OCI-LY7 (cell line): Measurements from ENCODE around the gene OR6A2. TPM values are rescaled to one million over a fixed set of nuclear protein-coding genes. Genes with fewer than 3 reads are reported as not detected.

Experiments
- BruUV-seq: library from RNA; stranded (reverse); fragments of 400-500 nt; replicated peaks from 2 replicates; lab custom pipeline; 2021; lab: Mats Ljungman, UMichigan
- CTCF ChIA-PET: fragments of 300-600 bp; sonication (Branson Sonifier 250); formaldehyde crosslinking; loops from one replicate; lab custom pipeline; 2022; ENCODE audit warnings: antibody characterized with exemption; ENCODE audit not compliant: unreplicated experiment; lab: Charles Lee
- POLR2A ChIA-PET: fragments of 300-600 bp; sonication (Branson Sonifier 250); formaldehyde crosslinking; loops from one replicate; lab custom pipeline; 2022; ENCODE audit warnings: antibody characterized with exemption; lab: Charles Lee
- DNase-seq: peaks from one replicate; pipeline ENCODE4 v3.0.0-alpha.2; 2015; ENCODE audit warnings: low spot score
- H2AFZ ChIP-seq: fragments of 200-600 bp; sonication (generic), shearing (Covaris generic); 2 replicates; pipeline ENCODE4 v1.6.1; 2014; ENCODE audit warnings: mild to moderate bottlenecking, antibody characterized with exemption, low read length, moderate library complexity
- H3K27ac ChIP-seq: fragments of 200-600 bp; sonication (generic); 2 replicates; pipeline ENCODE4 v1.5.1; 2014; ENCODE audit warnings: mixed run types, low read depth, mild to moderate bottlenecking, moderate library complexity, low read length, inconsistent platforms; ENCODE audit not compliant: poor library complexity, severe bottlenecking
- H3K36me3 ChIP-seq: fragments of 200-600 bp; sonication (generic); 2 replicates; pipeline ENCODE4 v1.6.1; 2014; ENCODE audit warnings: mild to moderate bottlenecking, antibody characterized with exemption, low read length, moderate library complexity, mixed read lengths; ENCODE audit not compliant: insufficient read depth
- H3K4me1 ChIP-seq: fragments of 200-600 bp; sonication (generic); 2 replicates; pipeline ENCODE4 v1.5.1; 2014; ENCODE audit warnings: mild to moderate bottlenecking, low read length; ENCODE audit not compliant: insufficient read depth, poor library complexity, severe bottlenecking
- H3K4me2 ChIP-seq: fragments of 200-600 bp; sonication (generic); 2 replicates; pipeline ENCODE4 v1.6.1; 2014; ENCODE audit warnings: mild to moderate bottlenecking, low read length
- H3K4me3 ChIP-seq: fragments of 200-600 bp; sonication (generic); 2 replicates; pipeline ENCODE4 v1.5.1; 2014; ENCODE audit warnings: mild to moderate bottlenecking, low read depth, low read length; ENCODE audit not compliant: poor library complexity, severe bottlenecking
- H3K79me2 ChIP-seq: fragments of 200-600 bp; sonication (generic); 2 replicates; pipeline ENCODE4 v1.6.1; 2016; ENCODE audit warnings: low read depth, mild to moderate bottlenecking, low read length, moderate library complexity, mixed read lengths; ENCODE audit not compliant: insufficient read depth
- H3K9me2 ChIP-seq: fragments of 200-600 bp; sonication (generic); 2 replicates; pipeline ENCODE4 v1.6.1; 2016; ENCODE audit warnings: mild to moderate bottlenecking, low read length, mixed read lengths; ENCODE audit not compliant: insufficient read depth
- H3K9me3 ChIP-seq: fragments of 200-600 bp; sonication (generic); 2 replicates; pipeline ENCODE4 v1.6.1; 2014; ENCODE audit warnings: mild to moderate bottlenecking, mixed run types, low read length, mixed read lengths
- H4K20me1 ChIP-seq: fragments of 200-600 bp; sonication (generic); 2 replicates; pipeline ENCODE4 v1.6.1; 2014; ENCODE audit warnings: mild to moderate bottlenecking, antibody characterized with exemption, low read length, moderate library complexity, mixed read lengths; ENCODE audit not compliant: insufficient read depth
- EZH2phosphoT487 ChIP-seq: fragments of 200-600 bp; sonication (generic); IDR thresholded peaks from 2 replicates; pipeline ENCODE4 v1.6.1; 2018; ENCODE audit warnings: low read depth, borderline replicate concordance, mild to moderate bottlenecking, mixed run types, antibody characterized with exemption, low read length, moderate library complexity, mixed read lengths
- intact Hi-C: fragments of 100-400 bp; cut with micrococcal nuclease; formaldehyde crosslinking; loops from one replicate; pipeline ENCODE4 v1.10.0; 2022; ENCODE audit not compliant: unreplicated experiment
- total RNA-seq, 2 experiments: library from RNA; depleted of rRNA in 1 of 2; stranded (reverse); fragments of >200 nt in 1 of 2; shearing (Covaris generic) in 1 of 2; gene quantifications; 2 replicates each; pipeline ENCODE4 v1.2.3, GENCODE V29; 2014 to 2022
- TF ChIP-seq, protein P1 (sequence below): fragments of 200-600 bp; sonication (generic); conservative IDR thresholded peaks from 2 replicates; pipeline ENCODE4 v1.5.1; 2014; ENCODE audit warnings: mild to moderate bottlenecking, antibody characterized with exemption, low read length, moderate library complexity, mixed read lengths

Gene OR6A2
- total RNA-seq, 2 experiments from 2014 or later = 2.2 TPM

DNA sequence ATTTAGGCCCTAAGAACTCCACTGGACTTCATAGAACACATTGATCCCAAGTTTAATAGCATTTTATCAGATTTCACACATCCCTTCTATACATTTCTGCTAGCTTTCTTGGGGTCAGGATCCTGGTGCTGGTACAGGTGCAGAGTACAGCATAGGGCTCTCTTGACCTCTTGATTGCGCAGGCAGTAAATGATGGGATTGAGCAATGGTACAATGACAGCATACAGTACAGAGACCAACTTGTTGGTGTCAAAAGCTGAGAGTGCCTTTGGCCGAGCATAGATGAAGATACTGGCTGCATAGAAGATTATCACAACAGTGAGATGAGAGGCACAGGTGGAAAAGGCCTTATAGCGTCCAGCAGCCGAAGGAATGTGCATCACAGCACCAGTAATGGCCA, 4.8 kb downstream of the OR6A2 start:
- Histone ChIP-seq H4K20me1 (no peaks in the 10 kb centered on the region), H2AFZ (no peak overlapping the region), H3K36me3 (no peaks in the 10 kb centered on the region), H3K4me2 (no peak overlapping the region), H3K9me2 (no peaks in the 10 kb centered on the region), H3K27ac (no peak overlapping the region), H3K4me3 (no peak overlapping the region), H3K4me1 (no peaks in the 10 kb centered on the region), H3K9me3 (no peaks in the 10 kb centered on the region), H3K79me2 (no peaks in the 10 kb centered on the region)
- CTCF ChIA-PET = no interaction called here
- intact Hi-C loops = no loop called here
- no peak for DNase-seq
- BruUV-seq = no TSS peak
- POLR2A ChIA-PET = no interaction called here
- no peak for TF ChIP-seq EZH2phosphoT487
- TF ChIP-seq, protein P1, sequence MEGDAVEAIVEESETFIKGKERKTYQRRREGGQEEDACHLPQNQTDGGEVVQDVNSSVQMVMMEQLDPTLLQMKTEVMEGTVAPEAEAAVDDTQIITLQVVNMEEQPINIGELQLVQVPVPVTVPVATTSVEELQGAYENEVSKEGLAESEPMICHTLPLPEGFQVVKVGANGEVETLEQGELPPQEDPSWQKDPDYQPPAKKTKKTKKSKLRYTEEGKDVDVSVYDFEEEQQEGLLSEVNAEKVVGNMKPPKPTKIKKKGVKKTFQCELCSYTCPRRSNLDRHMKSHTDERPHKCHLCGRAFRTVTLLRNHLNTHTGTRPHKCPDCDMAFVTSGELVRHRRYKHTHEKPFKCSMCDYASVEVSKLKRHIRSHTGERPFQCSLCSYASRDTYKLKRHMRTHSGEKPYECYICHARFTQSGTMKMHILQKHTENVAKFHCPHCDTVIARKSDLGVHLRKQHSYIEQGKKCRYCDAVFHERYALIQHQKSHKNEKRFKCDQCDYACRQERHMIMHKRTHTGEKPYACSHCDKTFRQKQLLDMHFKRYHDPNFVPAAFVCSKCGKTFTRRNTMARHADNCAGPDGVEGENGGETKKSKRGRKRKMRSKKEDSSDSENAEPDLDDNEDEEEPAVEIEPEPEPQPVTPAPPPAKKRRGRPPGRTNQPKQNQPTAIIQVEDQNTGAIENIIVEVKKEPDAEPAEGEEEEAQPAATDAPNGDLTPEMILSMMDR = no peak

DNA sequence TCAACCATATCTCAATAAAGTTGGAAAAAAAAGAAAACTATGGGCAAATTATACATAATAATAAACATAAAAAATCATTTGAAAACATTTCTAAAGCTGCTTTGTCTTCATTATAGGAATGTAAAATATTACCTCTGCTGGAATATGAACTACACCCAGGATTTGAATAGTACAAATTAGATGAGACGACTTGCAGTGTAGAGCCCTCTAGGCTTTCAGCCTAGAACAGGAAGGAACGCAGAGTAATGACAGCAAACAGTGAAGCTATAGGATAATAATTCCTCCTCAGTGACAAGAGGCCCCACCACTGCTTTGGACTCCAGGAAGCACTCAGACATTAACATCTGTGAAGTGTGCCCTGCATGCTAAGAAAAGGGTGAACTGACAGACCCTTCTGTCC, 8.9 kb downstream of the OR6A2 start:
- Histone ChIP-seq H3K36me3 (no peaks in the 10 kb centered on the region), H3K79me2 (no peaks in the 10 kb centered on the region), H3K4me2 (no peak overlapping the region), H3K4me1 (no peaks in the 10 kb centered on the region), H3K9me2 (no peaks in the 10 kb centered on the region), H3K4me3 (no peak overlapping the region), H3K27ac (no peak overlapping the region), H2AFZ (no peak overlapping the region), H3K9me3 (no peaks in the 10 kb centered on the region), H4K20me1 (no peaks in the 10 kb centered on the region)
- ChIA-PET CTCF (no interaction called here), POLR2A (interaction anchor here (0.6 kb wide), 1 partner anchor 225 kb away, joined by 3 read pairs; no protein-coding TSS in a partner anchor)
- intact Hi-C loops = no loop called here
- no TSS peak for BruUV-seq
- DNase-seq = no peak
- TF ChIP-seq, protein P1 = no peak
- TF ChIP-seq EZH2phosphoT487 = no peak

DNA sequence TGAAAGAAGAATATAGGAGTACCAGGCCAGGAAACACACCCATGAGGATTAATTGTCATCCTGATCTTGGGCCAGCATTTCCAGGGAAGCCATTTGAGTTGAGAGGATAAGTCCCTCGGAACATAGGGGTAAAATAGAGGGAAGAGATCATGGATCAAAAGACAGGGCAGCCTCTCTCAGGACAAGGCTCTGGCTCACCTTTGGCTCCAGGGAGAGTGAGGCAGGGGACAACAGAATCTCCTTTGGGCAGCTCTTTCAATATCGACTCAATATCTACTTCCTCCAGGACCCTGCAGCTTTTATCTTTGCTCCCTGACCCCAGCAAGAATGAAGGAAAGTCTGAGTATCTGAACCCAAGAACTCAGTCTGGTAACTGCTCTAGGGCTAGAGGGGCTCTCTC, 16.8 kb downstream of the OR6A2 start, which contains the start of gene OR2AG1:
TSS of gene OR2AG1 (plus strand) at position 301 of the 400 bp plus-strand sequence. CDS start 2,018 bp downstream, outside the sequence.
- H3K36me3 ChIP-seq = no peaks in the 10 kb centered on the region
- H3K27ac ChIP-seq = no peak within 1 kb of the TSS
- no TSS peak for BruUV-seq
- H3K4me3 ChIP-seq = no peak within 1 kb of the TSS
- no peak for TF ChIP-seq EZH2phosphoT487
- TF ChIP-seq, protein P1 = no peak
- H3K4me2 ChIP-seq = no peak within 1 kb of the TSS
- H4K20me1 ChIP-seq = no peaks in the 10 kb centered on the region
- H3K9me2 ChIP-seq = no peaks in the 10 kb centered on the region
- H3K4me1 ChIP-seq = no peaks in the 10 kb centered on the region
- no peak for DNase-seq
- CTCF ChIA-PET = no interaction called here
- no peak within 1 kb of the TSS for H2AFZ ChIP-seq
- POLR2A ChIA-PET = no interaction called here
- H3K79me2 ChIP-seq = no peaks in the 10 kb centered on the region
- intact Hi-C loops = no loop called here
- no peaks in the 10 kb centered on the region for H3K9me3 ChIP-seq
